Stimulated activated CD8-positive, alpha-beta memory T cell treated with anti-CD3 and anti-CD28 coated beads, Interleukin-2, amount 100 ng/mL, for 1 hour (primary cell): ENCODE measurements around the gene PLEKHG2.
"Not testable (repeated sequence)": the region's sequence is repeated elsewhere in the genome, so short reads cannot be mapped to it uniquely, and the experiment has no call there.

Experiments
- DNase-seq, 2 donors: peaks; one replicate each; pipeline ENCODE4 v3.0.0-alpha.2; 2020; ENCODE audit warnings: low read depth in 2 of 2

PLEKHG2 gene

DNA sequence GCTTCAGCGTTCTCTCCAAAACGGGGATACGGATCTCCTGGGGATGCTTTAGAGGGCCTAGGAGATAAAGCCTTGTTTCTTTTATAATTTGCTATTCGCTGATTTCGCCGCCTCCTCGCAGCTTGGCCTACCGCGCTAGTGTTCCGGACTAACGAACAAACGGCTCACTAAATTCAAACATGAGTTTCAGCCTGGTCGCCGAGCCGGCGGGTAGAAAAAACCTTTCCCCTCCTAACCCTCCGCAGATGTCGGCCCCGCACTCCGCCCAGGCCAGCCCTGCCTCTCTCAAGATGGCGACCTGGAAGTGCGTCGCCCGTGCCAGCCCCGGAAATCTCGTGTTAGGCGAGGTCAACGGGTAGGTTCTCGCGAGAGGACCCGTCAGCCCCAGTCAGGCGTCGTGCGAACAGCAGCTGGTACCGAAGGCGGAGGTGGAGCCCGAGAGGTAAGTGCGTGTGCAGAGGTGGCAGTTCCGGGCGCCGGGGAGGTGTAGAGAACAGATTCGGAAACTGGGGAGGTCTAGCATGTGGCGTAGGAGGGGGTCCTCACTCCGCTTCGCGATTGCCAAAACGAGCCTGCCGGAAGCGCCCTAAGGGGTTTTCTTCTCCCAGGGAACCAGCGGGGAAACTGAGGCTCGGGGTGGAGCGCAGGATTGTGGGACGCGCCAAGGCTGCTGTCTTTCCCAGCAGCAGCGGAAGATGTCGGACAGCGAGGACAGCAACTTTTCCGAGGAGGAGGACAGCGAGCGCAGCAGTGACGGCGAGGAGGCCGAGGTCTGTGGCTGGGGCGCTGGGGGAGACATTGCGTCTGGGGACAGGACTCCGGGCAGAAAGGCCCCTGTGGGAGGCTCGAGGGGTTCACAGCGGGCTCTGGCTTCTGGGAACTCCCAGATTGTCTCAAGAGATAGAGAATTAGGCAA lies 33.0 kb downstream of the PLEKHG2 start, which contains the start of gene SUPT5H:
Gene SUPT5H (plus strand): TSS at position 387 of the 916 bp plus-strand sequence. CDS start 309 bp downstream, at position 696.
- DNase-seq = peak; percentile 91 to 96

DNA sequence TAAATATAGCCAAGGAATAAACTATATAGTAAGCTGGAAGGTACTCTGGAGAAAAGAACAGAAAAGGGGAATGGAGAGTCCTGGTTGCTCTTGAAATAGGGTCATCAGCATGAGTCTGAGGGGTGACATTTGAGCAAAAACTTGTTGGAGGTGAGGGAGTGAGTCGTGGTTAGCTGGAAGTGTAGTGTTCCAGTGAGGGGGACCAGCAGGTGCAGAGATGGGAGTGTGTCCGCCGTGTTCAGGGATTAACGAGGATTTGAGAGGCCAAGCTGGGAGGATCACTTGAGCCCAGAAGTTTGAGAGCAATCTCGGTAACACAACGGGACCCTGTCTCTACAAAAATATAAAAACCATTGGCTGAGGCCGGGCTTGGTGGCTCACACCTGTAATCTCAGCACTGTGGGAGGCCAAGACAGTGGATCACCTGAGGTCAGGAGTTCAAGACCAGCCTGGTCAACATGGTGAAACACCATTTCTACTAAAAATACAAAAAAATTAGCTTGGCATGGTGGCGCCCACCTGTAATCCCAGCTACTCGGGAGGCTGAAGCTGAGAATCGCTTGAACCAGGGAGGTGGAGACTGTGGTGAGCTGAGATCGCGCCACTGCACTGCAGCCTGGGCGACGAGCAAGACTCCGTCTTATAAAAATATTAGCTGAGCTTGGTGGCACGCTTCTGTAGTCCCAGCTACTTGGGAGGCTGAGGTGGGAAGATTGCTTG lies 34.1 kb downstream of the PLEKHG2 start:
- DNase-seq = no peak

DNA sequence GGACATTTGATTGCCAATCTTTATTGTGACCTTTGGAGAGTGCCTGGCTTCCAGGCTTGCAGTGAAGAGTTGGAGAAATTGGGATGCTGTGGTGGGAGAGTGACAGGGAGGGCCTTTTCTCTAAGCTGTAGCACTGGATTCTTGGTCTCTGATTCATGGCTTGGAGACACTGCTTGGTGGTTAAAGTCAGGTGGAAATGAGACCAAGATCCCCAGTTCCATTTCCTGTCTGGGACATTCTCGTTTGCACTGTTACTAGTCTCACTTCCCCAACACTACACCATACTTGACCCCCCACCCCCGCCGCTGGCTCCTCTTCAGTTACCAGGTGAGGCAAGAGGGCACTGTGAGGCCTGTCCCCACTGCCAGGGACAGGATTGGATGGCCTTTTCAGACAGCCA lies 35.8 kb downstream of the PLEKHG2 start:
- DNase-seq = no peak

DNA sequence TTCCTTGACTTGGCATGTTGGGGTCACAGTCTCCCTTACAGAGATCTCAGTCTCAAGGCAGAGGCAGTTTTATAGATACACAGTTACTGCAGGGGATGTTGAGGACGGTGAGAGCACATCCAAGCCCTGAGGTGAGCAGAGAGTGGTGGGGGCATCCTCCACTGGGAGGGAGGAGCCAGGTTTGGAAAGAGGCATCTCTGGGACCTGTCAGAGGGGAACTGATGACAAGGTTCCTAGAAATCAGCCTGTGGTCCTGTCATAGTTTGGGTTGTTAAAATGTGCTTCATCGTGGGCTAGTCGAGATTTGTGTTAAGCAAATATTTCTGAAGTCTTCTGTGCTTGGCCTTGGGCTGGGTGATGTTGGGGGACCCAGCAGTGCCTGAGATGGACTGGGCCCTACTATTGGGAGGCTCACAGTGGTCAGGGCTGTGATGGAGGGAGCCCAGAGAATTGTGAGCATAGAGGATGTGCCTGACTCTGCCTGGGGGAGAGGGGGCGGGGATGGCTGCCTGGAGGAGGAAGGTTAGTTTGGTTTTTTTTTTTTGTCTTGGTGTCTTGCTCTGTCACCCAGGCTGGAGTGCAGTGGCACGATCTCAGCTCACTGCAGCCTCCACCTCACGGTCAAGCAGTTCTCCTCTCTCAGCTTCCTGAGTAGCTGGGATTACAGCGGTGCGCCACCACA lies 36.8 kb downstream of the PLEKHG2 start:
- no peak for DNase-seq

DNA sequence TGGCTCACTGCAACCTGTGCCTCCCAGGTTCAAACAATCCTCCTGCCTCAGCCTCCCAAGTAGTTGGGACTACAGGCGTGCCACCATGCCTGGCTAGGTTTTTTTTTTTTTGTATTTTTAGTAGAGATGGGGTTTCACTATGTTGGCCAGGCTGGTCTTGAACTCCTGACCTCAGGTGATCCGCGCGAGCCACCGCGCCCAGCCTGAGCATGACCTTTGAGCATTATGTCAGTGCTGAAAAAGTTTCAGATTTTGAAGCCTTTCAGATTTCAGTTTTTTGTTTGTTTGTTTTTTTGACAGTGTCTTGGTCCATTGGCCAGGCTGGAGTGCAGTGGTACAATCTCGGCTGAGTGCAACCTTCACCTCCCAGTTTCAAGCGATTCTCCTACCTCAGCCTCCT lies 38.8 kb downstream of the PLEKHG2 start:
- not testable (repeated sequence) for DNase-seq

DNA sequence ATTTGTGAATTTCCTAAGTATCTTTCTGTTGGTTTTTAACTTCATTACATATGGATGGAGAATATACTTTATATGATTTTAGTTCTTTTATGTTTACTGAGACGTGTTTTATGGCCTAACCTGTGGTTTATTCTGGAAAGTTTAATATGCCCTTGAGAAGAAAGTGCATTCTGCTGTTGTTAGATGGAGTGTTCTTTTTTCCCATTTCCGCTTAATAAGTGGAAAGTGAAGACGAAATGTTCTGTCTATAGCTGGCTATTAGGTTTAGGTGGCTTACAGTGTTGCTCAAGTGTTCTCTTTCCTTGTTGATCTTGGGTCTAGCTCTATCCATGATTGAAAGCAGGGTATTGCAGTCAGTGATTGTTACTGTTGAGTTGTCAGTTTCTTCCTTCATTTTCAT lies 50.9 kb downstream of the PLEKHG2 start:
- no peak for DNase-seq

DNA sequence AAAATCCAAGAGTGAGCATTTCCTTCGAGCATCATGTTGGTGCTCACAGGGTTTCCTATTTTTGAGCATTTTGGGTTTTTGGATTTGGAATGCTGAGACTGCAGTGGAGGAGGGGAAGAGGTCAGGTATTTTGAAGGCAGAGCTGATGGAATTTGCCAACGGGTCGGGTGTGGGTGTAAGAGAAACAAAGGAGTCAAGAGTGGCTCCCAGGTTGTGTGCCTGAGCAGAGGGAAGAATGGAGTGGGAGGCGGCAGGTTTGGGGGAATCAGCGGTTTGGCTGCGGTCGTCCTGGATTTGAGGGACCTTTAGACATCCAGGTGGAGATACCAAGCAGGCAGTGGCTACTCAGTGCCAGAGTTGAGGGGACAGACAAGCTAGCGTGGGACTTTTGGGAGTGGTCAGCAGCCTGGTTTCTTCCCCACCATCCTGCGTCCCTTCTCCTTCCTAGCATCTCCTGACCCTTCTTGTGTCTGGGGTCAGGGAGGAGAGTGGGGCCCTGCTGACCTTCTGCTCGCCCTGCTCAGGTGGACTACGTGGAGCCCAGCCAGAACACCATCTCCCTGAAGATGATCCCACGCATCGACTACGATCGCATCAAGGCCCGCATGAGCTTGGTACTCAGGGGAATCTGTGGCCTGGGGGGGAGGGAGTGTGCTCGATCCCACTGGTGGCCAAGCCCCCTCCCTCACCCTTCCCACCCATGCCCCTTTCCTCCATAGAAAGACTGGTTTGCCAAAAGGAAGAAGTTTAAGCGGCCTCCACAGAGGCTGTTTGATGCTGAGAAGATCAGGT lies 53.7 kb downstream of the PLEKHG2 start:
- no peak for DNase-seq

DNA sequence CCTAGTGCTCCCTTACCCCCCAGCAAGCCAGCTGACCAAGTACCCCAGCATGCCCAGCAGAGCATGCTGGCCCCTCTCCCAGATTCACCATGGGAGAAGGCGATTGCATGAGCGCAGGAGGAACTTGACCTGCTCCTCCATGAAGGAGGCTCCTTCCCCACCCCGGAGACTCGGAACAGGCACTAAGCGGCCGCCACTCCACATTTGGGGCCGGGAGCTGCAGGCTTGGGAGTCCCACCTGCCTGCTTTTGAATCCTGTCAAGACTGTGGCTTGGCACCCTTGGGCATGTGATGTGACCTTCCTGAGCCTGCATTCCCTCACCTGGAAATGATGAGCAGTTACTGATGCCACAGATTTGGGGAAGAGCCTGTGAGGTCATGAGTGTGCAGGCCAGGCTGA lies 55.5 kb downstream of the PLEKHG2 start:
- no peak for DNase-seq

DNA sequence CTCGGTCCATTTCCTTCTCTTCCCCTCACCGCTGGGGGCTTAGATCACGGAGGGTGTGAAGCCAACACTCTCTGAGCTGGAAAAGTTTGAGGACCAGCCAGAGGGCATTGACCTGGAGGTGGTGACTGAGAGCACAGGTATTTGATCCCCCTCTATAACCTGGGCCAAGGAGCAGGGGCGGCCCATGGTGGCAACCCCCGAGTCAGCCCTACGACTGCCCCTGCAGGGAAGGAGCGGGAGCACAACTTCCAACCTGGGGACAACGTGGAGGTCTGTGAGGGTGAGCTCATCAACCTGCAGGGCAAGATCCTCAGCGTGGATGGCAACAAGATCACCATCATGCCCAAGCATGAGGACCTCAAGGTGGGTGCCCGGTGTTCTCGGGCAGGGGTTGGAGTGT lies 56.6 kb downstream of the PLEKHG2 start:
- DNase-seq = no peak

DNA sequence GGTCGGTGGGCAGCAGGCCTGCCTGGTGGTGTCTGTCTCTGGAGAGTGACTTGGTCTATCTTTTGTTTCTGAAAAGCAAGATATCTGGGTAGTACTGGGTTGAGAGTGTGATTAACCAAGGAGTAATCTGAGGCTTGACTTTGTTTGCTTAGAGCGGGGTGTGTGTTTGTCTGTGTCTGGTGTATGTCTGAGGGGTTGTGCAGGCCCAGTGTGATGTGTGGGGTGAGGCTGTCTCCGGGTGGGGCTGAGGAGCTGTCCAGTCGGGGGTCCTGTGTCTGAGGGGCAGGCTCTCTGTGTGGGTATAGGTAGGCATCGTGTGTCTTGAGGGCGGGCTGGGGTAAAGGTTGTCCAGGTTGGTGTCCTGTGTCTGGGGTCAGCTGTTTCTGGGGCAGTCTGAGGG lies 57.1 kb downstream of the PLEKHG2 start:
- no peak for DNase-seq

DNA sequence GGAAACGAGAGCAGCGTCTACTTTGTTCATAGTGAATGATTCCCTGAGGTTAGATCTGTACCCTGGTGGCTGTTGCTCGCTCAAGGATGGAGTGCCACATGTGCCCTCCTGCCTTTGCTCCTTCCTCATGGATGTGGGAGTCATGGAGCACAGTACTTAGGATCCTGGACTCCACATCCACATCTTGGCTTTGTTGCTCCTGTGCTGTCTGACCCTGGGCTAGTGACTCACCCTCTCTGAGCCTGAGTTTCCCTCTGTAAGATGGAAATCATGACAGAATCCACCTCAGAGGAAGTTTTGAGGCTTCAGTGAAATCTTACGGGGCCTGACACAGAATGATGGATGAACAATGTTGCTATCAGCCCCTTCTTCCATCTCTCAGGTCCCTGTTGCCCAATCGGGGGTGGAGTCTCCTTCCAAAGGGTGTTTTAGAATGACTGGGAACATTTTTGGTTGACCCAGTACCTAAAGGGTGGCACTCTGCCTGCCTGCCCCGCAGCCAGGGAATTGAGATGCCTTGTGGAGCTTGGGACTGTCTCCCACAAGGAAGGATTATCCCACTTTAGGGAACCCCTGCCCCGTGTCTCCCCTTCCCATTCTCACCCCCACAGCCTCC lies 58.4 kb downstream of the PLEKHG2 start:
- no peak for DNase-seq

DNA sequence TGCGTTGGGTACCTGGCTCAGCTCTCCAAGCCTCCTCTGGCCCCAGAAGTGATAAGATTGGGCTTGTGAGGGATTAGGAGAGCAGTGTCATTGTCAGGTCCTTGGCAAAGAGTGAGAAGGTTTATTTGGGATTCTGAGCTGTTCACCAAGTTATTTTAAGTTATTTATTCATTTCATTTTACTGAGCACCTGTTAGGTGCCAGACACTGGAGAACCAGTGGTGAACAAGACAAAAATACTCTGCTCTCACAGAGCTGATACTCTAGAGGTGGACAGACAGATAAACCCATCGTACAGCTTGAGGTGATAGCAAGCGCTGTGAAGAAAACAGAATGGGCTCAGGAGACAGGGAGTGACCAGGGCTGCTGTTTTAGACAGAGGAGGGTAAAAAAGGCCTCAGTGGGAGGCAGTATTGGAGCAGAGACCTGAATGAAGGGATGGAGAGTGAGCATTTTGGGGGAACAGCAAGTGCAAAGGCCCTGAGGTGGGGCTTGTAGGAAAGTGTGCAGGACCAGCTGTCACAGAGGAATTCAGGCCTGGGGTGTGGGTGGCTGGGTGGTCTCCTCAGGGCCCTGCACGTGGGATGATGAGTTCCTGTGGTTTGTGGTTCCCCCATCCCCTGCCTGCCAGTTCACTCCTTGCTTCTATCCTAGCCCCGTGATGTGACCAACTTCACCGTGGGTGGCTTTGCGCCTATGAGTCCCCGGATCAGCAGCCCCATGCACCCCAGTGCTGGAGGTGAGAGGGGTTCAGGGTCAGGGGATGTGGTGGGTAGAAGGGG lies 59.5 kb downstream of the PLEKHG2 start:
- DNase-seq = no peak

DNA sequence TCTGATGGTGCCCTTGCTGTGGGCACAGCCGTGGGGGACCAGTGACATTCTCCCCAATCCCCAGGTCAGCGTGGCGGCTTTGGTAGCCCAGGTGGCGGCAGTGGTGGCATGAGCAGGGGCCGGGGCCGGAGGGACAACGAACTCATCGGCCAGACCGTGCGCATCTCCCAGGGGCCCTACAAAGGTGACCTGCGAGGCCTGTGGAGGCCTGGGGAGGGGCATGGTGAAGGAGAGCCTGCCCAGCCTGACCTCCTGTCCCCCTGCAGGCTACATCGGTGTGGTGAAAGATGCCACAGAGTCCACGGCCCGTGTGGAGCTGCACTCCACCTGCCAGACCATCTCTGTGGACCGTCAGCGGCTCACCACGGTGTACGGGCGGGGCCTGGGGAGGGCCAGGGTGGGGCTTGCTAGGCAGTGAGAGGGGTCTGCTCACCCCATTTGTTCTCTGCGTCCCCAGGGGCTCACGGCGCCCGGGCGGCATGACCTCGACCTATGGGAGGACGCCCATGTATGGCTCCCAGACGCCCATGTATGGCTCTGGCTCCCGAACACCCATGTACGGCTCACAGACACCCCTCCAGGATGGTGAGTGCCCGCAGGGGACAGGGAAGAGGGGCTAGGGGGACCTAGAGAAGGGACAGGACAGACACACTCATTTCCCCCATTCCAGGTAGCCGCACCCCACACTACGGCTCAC lies 60.4 kb downstream of the PLEKHG2 start:
- DNase-seq = no peak

DNA sequence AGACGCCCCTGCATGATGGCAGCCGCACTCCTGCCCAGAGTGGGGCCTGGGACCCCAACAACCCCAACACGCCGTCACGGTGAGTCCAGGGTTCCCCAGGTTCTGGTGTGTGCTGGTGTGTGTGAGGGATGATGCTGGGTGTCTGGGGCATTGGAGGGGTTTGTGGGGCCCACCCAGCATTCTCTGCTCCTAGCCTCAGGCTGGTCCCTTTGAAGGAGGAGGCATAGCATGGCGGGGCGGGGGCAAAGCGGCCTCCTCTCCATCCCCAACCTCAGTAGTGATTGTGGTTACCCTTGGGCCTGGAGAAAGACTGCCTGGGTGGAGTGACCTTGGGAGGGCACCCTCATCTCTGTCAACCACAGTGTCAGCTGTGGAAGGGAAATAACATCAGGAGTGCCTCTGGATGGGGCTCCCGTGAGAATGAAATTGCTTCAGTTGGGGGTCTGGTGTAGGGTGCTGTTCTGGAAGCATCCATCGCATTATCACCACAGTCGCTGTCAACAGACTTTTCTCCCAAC lies 61.0 kb downstream of the PLEKHG2 start:
- no peak for DNase-seq

DNA sequence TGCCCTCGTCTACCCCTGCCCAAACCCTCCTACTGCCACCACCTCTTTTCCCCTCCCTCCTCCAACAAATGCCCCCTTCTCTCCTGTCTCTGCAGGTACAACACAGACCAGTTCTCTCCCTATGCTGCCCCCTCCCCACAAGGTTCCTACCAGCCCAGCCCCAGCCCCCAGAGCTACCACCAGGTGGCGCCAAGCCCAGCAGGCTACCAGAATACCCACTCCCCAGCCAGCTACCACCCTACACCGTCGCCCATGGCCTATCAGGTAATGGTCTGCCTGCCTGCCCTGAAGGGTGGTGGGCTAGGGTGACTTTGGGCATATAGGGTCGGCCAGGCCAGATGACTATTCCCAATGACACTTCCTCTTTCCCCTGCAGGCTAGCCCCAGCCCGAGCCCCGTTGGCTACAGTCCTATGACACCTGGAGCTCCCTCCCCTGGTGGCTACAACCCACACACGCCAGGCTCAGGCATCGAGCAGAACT lies 61.7 kb downstream of the PLEKHG2 start:
- DNase-seq = peak; percentile 49 to 58

DNA sequence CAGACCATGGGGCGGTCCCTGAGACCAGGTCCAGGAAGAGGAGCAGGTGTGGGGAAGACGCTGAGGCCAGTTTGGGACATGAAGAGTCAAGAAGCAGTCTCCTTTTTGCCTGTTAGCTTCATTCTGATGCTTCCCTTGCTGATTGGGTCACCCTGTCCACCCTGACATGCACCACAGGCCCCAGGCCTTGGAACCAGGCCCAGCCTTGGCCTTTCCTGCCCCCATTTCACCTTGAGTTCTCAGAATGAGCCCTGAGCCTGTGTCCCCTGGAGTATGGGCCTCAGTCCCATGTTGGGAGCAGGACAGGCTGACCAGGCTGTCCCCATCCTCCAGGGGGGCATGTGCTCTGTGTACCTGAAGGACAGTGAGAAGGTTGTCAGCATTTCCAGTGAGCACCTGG lies 63.3 kb downstream of the PLEKHG2 start:
- no peak for DNase-seq
